Endothelial cell of umbilical vein (primary cell): ENCODE measurements around the gene MCU. TPM values are rescaled to one million over a fixed set of nuclear protein-coding genes. Genes with fewer than 3 reads are reported as not detected.
A peak's percentile ranks its signal among the peaks of the same experiment; 100 is the strongest.

Experiments
- BruUV-seq: library from RNA; stranded (reverse); fragments of 400-500 nt; replicated peaks from 2 replicates; lab custom pipeline; 2021; lab: Mats Ljungman, UMichigan
- CTCF ChIA-PET: fragments of 300-600, 350-600 bp; sonication (Branson Sonifier 250); formaldehyde crosslinking; loops from one replicate; lab custom pipeline; 2021; ENCODE audit warnings: antibody characterized with exemption, inconsistent platforms; lab: Charles Lee
- POLR2A ChIA-PET: fragments of 300-600, 350-600 bp; sonication (Branson Sonifier 250); formaldehyde crosslinking; loops from one replicate; lab custom pipeline; 2021; ENCODE audit warnings: antibody characterized with exemption, inconsistent platforms; lab: Charles Lee
- DNase-seq: peaks from one replicate; pipeline ENCODE4 v3.0.0-alpha.2; 2011; ENCODE audit warnings: low read depth, low spot score
- FAIRE-seq: peaks from 2 replicates; lab custom pipeline; 2011; peaks lifted over from hg19 to GRCh38; lab: Jason Lieb, UNC
- H2AFZ ChIP-seq: 2 replicates; pipeline ENCODE4 v1.6.0; 2012; ENCODE audit warnings: low read depth, low read length, control low read depth, inconsistent platforms
- H3K27ac ChIP-seq: 2 replicates; pipeline ENCODE4 v1.5.1; 2011; ENCODE audit warnings: low read depth, mild to moderate bottlenecking, control low read depth, low read length, moderate library complexity; ENCODE audit not compliant: insufficient read depth
- H3K27me3 ChIP-seq, 2 experiments: 2 replicates each; pipeline versions ENCODE4 v1.6.0 to v1.6.1; 2011; ENCODE audit warnings: low read length in 2 of 2, mixed read lengths in 1 of 2; ENCODE audit not compliant: control insufficient read depth in 2 of 2, insufficient read depth in 2 of 2
- H3K36me3 ChIP-seq, 2 experiments: 2 replicates in 1 of 2; 3 replicates in 1 of 2; pipeline ENCODE4 v1.5.1; 2011; ENCODE audit warnings: low read length in 2 of 2, mild to moderate bottlenecking in 1 of 2, moderate library complexity in 1 of 2; ENCODE audit not compliant: control insufficient read depth in 2 of 2, insufficient read depth in 2 of 2; ENCODE audit errors: extremely low read depth in 1 of 2
- H3K4me1 ChIP-seq: 3 replicates; pipeline ENCODE4 v1.5.1; 2011; ENCODE audit warnings: mild to moderate bottlenecking, low read length; ENCODE audit not compliant: control insufficient read depth, insufficient read depth; ENCODE audit errors: extremely low read depth
- H3K4me2 ChIP-seq: 2 replicates; pipeline ENCODE4 v1.6.1; 2011; ENCODE audit warnings: low read length, control low read depth, mixed read lengths; ENCODE audit not compliant: insufficient read depth
- H3K4me3 ChIP-seq, 3 experiments: fragments of 200-600 bp in 1 of 3; sonication (generic), shearing (Covaris generic) in 1 of 3; replicated peaks in 1 of 3; 2 replicates each; pipeline ENCODE4 v1.5.1; 2011 to 2016; ENCODE audit warnings: control low read depth in 3 of 3, low read length in 3 of 3, mild to moderate bottlenecking in 2 of 3, inconsistent platforms in 1 of 3, low read depth in 1 of 3, moderate library complexity in 1 of 3; ENCODE audit not compliant: insufficient read depth in 1 of 3
- H3K79me2 ChIP-seq: 2 replicates; pipeline ENCODE4 v1.6.0; 2012; ENCODE audit warnings: low read length, inconsistent platforms; ENCODE audit not compliant: control insufficient read depth, insufficient read depth
- H3K9ac ChIP-seq: replicated peaks from 2 replicates; pipeline ENCODE3; 2011; ENCODE audit warnings: low read length, control low read depth; ENCODE audit not compliant: insufficient read depth; ENCODE audit errors: extremely low read depth
- H3K9me1 ChIP-seq: replicated peaks from 3 replicates; pipeline ENCODE4 v1.6.0; 2011; ENCODE audit warnings: mild to moderate bottlenecking, low read length; ENCODE audit not compliant: control insufficient read depth, insufficient read depth; ENCODE audit errors: extremely low read depth
- H3K9me3 ChIP-seq: replicated peaks from 2 replicates; pipeline ENCODE4 v1.5.1; 2012; ENCODE audit warnings: low read length, inconsistent platforms; ENCODE audit not compliant: control insufficient read depth, insufficient read depth
- H4K20me1 ChIP-seq: replicated peaks from 2 replicates; pipeline ENCODE3; 2011; ENCODE audit warnings: mild to moderate bottlenecking, low read length; ENCODE audit not compliant: control insufficient read depth, insufficient read depth; ENCODE audit errors: extremely low read depth
- EZH2 ChIP-seq: IDR thresholded peaks from 2 replicates; pipeline ENCODE4 v1.6.1; 2012; ENCODE audit warnings: borderline replicate concordance, low read depth, mild to moderate bottlenecking, moderate library complexity, low read length, inconsistent platforms; ENCODE audit not compliant: severe bottlenecking
- FOS ChIP-seq: IDR thresholded peaks from 2 replicates; pipeline ENCODE4 v1.6.1; 2011; ENCODE audit warnings: mild to moderate bottlenecking, low read length, moderate library complexity, borderline replicate concordance; ENCODE audit not compliant: insufficient read depth
- JUN ChIP-seq: IDR thresholded peaks from 2 replicates; pipeline ENCODE4 v1.6.1; 2011; ENCODE audit warnings: borderline replicate concordance, low read depth; ENCODE audit not compliant: insufficient read length, insufficient read depth
- MYC ChIP-seq: IDR thresholded peaks from one replicate; pipeline ENCODE4 v1.6.1; 2011; ENCODE audit warnings: mild to moderate bottlenecking, low read depth, low read length
- POLR2AphosphoS5 ChIP-seq: IDR thresholded peaks from 2 replicates; pipeline ENCODE4 v1.6.1; 2012; ENCODE audit warnings: low read depth, mild to moderate bottlenecking, control low read depth, low read length, moderate library complexity; ENCODE audit not compliant: insufficient read depth
- dilution Hi-C: fragments of 300-500 bp; cut with MboI; formaldehyde crosslinking; loops from one replicate; pipeline ENCODE4 v1.15.0; 2019; ENCODE audit warnings: low sequenced_read_pairs; ENCODE audit not compliant: extremely low pct_ligation_motif_present
- intact Hi-C: fragments of 100-400 bp; cut with micrococcal nuclease; formaldehyde crosslinking; loops from one replicate; pipeline ENCODE4 v1.10.0; 2022
- polyA plus RNA-seq, 4 experiments: library from polyadenylated mRNA; depleted of rRNA in 3 of 4; stranded (reverse) in 3 of 4; unstranded in 1 of 4; fragments of >200 nt; gene quantifications; 2 replicates each; pipeline versions ENCODE4 v1.2.1 to v1.2.3, GENCODE V29; 2011 to 2012; ENCODE audit warnings: missing spikeins in 1 of 4
- total RNA-seq: library from RNA; stranded (reverse); gene quantifications from 2 replicates; pipeline ENCODE4 v1.2.3, GENCODE V29; 2021

The MCU gene
- total and polyA plus RNA-seq, 2 donors (not counting 3 experiments of a cell fraction or from before 2014, with no cell fraction given) = 25.2 to 37.2 TPM

DNA sequence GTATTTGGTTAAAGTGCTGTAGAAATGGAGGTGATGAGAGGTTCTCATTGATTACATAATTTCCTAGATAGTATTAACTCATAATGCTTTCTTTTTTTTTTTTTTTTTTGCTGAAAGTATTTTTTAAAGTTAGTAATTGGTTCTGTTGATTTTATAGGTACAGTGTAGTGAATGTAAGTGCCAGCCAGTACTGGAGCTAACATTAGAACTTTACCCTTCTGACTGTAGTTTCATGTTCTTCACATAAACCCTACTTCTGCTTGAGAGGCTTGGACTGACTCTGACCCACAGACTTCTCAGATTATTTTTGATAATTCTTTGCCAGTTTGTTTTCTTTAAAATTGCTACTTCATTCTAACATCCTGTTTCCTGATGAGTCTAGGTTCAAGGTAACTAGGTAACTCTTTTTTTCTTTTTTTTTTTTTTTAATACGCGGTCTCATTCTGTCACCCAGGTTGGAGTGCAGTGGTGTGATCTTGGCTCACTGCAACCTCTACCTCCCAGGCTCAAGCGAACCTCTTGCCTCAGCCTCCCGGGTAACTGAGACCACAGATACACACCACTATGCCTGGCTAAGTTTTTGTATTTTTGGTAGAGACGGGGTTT is 109.4 kb downstream of the MCU start:
- no TSS peak for BruUV-seq
- Histone ChIP-seq H2AFZ (no peak overlapping the region), H3K27me3 (no peaks in the 10 kb centered on the region)

DNA sequence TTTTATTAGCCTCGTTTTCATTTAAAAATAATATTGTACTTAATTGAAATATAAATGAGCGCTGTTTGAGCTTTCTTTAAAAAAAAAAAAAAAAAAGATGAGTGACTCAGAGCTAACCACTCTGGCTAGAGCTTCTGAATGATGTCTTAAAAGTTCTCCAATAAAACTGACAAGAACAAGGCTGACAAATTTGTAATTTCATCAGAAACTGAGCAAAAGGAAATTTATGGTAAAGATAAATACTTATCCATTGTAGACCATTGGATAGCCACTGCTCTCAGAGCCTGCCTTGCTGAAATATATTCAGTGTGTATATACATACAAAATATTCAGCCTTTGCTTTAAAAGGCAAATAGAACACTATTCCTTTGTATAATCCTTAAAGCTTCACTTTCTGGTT is 110.4 kb downstream of the MCU start:
- peaks cover 34% of the 10 kb centered on the region for H3K4me1 ChIP-seq
- H3K9me3 ChIP-seq = no peaks in the 10 kb centered on the region
- intact Hi-C loops (no loop called here), dilution Hi-C loops (no loop called here)
- H4K20me1 ChIP-seq = no peaks in the 10 kb centered on the region
- H3K27ac ChIP-seq = peak overlapping the region; percentile 48
- DNase-seq = peak; percentile 57
- no peaks in the 10 kb centered on the region for H3K36me3 ChIP-seq
- POLR2A ChIA-PET = interaction anchor here (0.5 kb wide), 1 partner anchor 294 kb away, joined by 4 read pairs; no protein-coding TSS in a partner anchor
- no TSS peak for BruUV-seq
- peaks cover 3% of the 10 kb centered on the region for H3K79me2 ChIP-seq
- H2AFZ ChIP-seq = no peak overlapping the region
- H3K27me3 ChIP-seq = no peaks in the 10 kb centered on the region
- peak; percentile 31 for TF ChIP-seq FOS
- TF ChIP-seq EZH2 = no peak
- peak; percentile 9 for TF ChIP-seq JUN
- no peak for TF ChIP-seq MYC
- peaks cover 3% of the 10 kb centered on the region for H3K9me1 ChIP-seq
- H3K4me3 ChIP-seq = peak overlapping the region in 1 of 3 experiments; percentile 38
- CTCF ChIA-PET = interaction anchor here (0.5 to 2.5 kb wide), 7 partner anchors 10 to 114 kb away, joined by 3 to 17 read pairs (median 4); no protein-coding TSS in a partner anchor
- FAIRE-seq = peak; percentile 15
- H3K9ac ChIP-seq = peak overlapping the region; percentile 29
- H3K4me2 ChIP-seq = peak overlapping the region; percentile 85

More for the DNA sequence above, 109.4 kb downstream of the MCU start:
- no peak overlapping the region for H3K4me2 ChIP-seq
- no peak overlapping the region for H3K4me3 ChIP-seq
- peak overlapping the region; percentile 29 for H3K27ac ChIP-seq
- no peaks in the 10 kb centered on the region for H4K20me1 ChIP-seq
- FAIRE-seq (no peak), DNase-seq (peak; percentile 33)
- CTCF ChIA-PET = interaction anchor here (1.8 to 2.0 kb wide), 2 partner anchors 9 to 33 kb away, joined by 7 to 9 read pairs; no protein-coding TSS in a partner anchor
- POLR2A ChIA-PET = no interaction called here
- intact Hi-C loops (no loop called here), dilution Hi-C loops (no loop called here)
- TF ChIP-seq MYC (no peak), POLR2AphosphoS5 (no peak)
- H3K9me1 ChIP-seq = peaks cover 3% of the 10 kb centered on the region
- H3K9me3 ChIP-seq = no peaks in the 10 kb centered on the region
- H3K4me1 ChIP-seq = peaks cover 34% of the 10 kb centered on the region
- peaks cover 3% of the 10 kb centered on the region for H3K79me2 ChIP-seq
- no peaks in the 10 kb centered on the region for H3K36me3 ChIP-seq
- H3K9ac ChIP-seq = no peak overlapping the region
